PC-9 (cell line): ENCODE results near the gene SPSB3. TPM values are rescaled to one million over a fixed set of nuclear protein-coding genes. Genes with fewer than 3 reads are reported as not detected.

Source experiments
- BruUV-seq: library from RNA; stranded (reverse); fragments of 400-500 nt; replicated peaks from 2 replicates; lab custom pipeline; 2021; lab: Mats Ljungman, UMichigan
- CTCF ChIA-PET: fragments of 300-600 bp; sonication (Branson Sonifier 250); formaldehyde crosslinking; loops from one replicate; lab custom pipeline; 2022; ENCODE audit warnings: antibody characterized with exemption; lab: Charles Lee
- POLR2A ChIA-PET: fragments of 300-600 bp; sonication (Branson Sonifier 250); formaldehyde crosslinking; loops from one replicate; lab custom pipeline; 2022; ENCODE audit warnings: antibody characterized with exemption; ENCODE audit not compliant: unreplicated experiment; lab: Charles Lee
- DNase-seq, 2 experiments: peaks; one replicate each; pipeline versions ENCODE4 v3.0.0 to v3.0.0-alpha.2; 2015 to 2022; ENCODE audit warnings: mixed read lengths in 1 of 2
- H2AFZ ChIP-seq: fragments of 200-600 bp; sonication (generic); 2 replicates; pipeline ENCODE4 v1.8.1; 2017; ENCODE audit warnings: antibody characterized with exemption
- H3F3A ChIP-seq: fragments of 200-600 bp; sonication (generic); 2 replicates; pipeline ENCODE4 v1.8.1; 2017; ENCODE audit warnings: antibody characterized with exemption, mild to moderate bottlenecking, low read depth; ENCODE audit not compliant: insufficient read depth
- H3K27ac ChIP-seq: fragments of 200-600 bp; sonication (generic); 2 replicates; pipeline ENCODE4 v1.6.1; 2016; ENCODE audit warnings: mixed run types
- H3K27me3 ChIP-seq: fragments of 200-600 bp; sonication (generic); 2 replicates; pipeline ENCODE4 v1.6.1; 2016; ENCODE audit warnings: low read depth, mixed run types; ENCODE audit not compliant: insufficient read depth
- H3K36me3 ChIP-seq: fragments of 200-600 bp; sonication (generic); 2 replicates; pipeline ENCODE4 v1.6.1; 2016; ENCODE audit warnings: low read depth, mixed run types
- H3K4me1 ChIP-seq: fragments of 200-600 bp; sonication (generic); replicated peaks from 2 replicates; pipeline ENCODE4 v1.6.1; 2016; ENCODE audit warnings: mixed run types; ENCODE audit not compliant: insufficient read depth
- H3K4me2 ChIP-seq: fragments of 200-600 bp; sonication (generic); 2 replicates; pipeline ENCODE4 v1.6.1; 2017; ENCODE audit warnings: mixed run types
- H3K4me3 ChIP-seq: fragments of 200-600 bp; sonication (generic); 2 replicates; pipeline ENCODE4 v1.6.1; 2016; ENCODE audit warnings: mixed run types
- H3K79me2 ChIP-seq: fragments of 200-600 bp; sonication (generic); 2 replicates; pipeline ENCODE4 v1.6.1; 2017; ENCODE audit warnings: low read depth, mixed run types
- H3K9me2 ChIP-seq: fragments of 200-600 bp; sonication (generic); 2 replicates; pipeline ENCODE4 v1.8.1; 2017; ENCODE audit warnings: mild to moderate bottlenecking; ENCODE audit not compliant: insufficient read depth
- H3K9me3 ChIP-seq: fragments of 200-600 bp; sonication (generic); 2 replicates; pipeline ENCODE4 v1.8.1; 2016; ENCODE audit warnings: low read depth; ENCODE audit not compliant: insufficient read depth
- H4K20me1 ChIP-seq: fragments of 200-600 bp; sonication (generic); 2 replicates; pipeline ENCODE4 v1.8.1; 2017; ENCODE audit not compliant: insufficient read depth
- EZH2 ChIP-seq: fragments of 200-600 bp; sonication (generic); IDR thresholded peaks from 2 replicates; pipeline ENCODE4 v1.8.0; 2017; ENCODE audit warnings: antibody characterized with exemption, low read depth
- intact Hi-C: fragments of 100-400 bp; cut with micrococcal nuclease; formaldehyde crosslinking; loops from one replicate; pipeline ENCODE4 v1.10.0; 2022; ENCODE audit not compliant: unreplicated experiment
- total RNA-seq: library from RNA; stranded (reverse); gene quantifications from 2 replicates; pipeline ENCODE4 v1.2.3, GENCODE V29; 2021
- TF ChIP-seq, protein P1 (sequence below): fragments of 200-600 bp; sonication (generic); conservative IDR thresholded peaks from 2 replicates; pipeline ENCODE4 v1.6.1; 2017; ENCODE audit warnings: mixed run types, antibody characterized with exemption, mild to moderate bottlenecking, moderate library complexity

The SPSB3 gene
- total RNA-seq, 1 experiment from 2014 or later = 58.2 TPM

DNA sequence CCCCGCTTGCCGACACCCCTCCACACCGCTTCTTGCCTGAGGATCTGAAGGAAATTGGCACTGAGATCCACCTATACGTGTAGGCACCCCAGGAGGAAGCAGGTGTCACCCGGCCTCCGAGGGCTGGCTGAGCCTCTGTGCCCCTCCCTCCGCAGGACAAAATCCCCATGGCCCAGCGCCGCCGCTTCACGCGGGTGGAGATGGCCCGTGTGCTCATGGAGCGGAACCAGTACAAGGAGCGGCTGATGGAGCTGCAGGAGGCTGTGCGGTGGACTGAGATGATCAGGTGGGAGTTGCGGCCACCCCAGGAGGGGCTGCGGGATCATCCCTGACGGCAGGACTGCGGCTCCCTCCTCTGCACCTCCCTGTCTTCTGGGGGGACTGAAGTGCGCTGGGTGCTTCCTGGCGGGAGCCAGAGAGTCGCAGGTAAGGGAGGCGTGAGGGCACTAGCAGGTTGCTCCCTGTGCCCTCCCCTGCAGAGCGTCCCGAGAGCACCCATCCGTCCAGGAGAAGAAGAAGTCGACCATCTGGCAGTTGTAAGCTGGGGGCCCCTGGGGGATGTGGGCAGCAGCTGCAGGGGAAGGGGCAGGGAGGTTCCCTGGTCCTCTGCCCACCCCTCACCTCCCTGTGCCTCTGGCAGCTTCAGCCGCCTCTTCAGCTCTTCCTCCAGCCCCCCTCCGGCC lies 20.0 kb downstream of the SPSB3 start:
- H3K4me3 ChIP-seq = no peak overlapping the region
- BruUV-seq = no TSS peak
- H3K4me1 ChIP-seq = no peaks in the 10 kb centered on the region
- TF ChIP-seq, protein P1, sequence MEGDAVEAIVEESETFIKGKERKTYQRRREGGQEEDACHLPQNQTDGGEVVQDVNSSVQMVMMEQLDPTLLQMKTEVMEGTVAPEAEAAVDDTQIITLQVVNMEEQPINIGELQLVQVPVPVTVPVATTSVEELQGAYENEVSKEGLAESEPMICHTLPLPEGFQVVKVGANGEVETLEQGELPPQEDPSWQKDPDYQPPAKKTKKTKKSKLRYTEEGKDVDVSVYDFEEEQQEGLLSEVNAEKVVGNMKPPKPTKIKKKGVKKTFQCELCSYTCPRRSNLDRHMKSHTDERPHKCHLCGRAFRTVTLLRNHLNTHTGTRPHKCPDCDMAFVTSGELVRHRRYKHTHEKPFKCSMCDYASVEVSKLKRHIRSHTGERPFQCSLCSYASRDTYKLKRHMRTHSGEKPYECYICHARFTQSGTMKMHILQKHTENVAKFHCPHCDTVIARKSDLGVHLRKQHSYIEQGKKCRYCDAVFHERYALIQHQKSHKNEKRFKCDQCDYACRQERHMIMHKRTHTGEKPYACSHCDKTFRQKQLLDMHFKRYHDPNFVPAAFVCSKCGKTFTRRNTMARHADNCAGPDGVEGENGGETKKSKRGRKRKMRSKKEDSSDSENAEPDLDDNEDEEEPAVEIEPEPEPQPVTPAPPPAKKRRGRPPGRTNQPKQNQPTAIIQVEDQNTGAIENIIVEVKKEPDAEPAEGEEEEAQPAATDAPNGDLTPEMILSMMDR = no peak
- no peak for TF ChIP-seq EZH2
- no peaks in the 10 kb centered on the region for H3K27me3 ChIP-seq
- ChIA-PET CTCF (no interaction called here), POLR2A (no interaction called here)
- no peaks in the 10 kb centered on the region for H3K9me2 ChIP-seq
- intact Hi-C loops = no loop called here
- DNase-seq = no peak
- no peak overlapping the region for H3K27ac ChIP-seq
- no peaks in the 10 kb centered on the region for H3K9me3 ChIP-seq
- H2AFZ ChIP-seq = no peak overlapping the region
- no peak overlapping the region for H3K4me2 ChIP-seq
- no peaks in the 10 kb centered on the region for H3K79me2 ChIP-seq
- H4K20me1 ChIP-seq = no peaks in the 10 kb centered on the region
- H3K36me3 ChIP-seq = no peaks in the 10 kb centered on the region
- no peaks in the 10 kb centered on the region for H3F3A ChIP-seq

DNA sequence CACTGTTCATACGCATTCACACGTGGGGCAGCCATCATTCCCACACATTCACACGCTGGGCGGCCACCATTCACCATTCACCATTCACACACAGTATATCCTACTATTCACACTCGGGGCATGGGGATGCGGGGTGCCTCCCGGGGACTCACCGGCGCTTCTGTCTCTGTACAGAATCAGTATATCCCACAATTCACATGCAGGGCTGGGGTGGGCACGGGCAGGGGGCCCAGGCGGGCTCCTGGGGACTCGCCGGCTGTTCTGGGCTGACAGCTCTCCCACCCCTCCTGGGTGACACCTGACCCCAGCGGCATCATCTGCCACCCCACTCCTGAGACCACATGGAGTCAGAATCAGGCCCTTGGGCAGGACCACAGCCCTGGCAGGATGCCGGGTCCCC lies 20.6 kb downstream of the SPSB3 start:
- Histone ChIP-seq H2AFZ (no peak overlapping the region), H3K27ac (no peak overlapping the region), H3K36me3 (no peaks in the 10 kb centered on the region; the same call in 1 of the 2 replicates), H3K9me3 (no peaks in the 10 kb centered on the region), H3K27me3 (no peaks in the 10 kb centered on the region), H3K79me2 (no peaks in the 10 kb centered on the region), H3F3A (no peaks in the 10 kb centered on the region), H3K9me2 (no peaks in the 10 kb centered on the region), H3K4me2 (no peak overlapping the region), H3K4me1 (no peaks in the 10 kb centered on the region), H3K4me3 (no peak overlapping the region), H4K20me1 (no peaks in the 10 kb centered on the region)
- ChIA-PET CTCF (no interaction called here), POLR2A (no interaction called here)
- no TSS peak for BruUV-seq
- intact Hi-C loops = no loop called here
- DNase-seq = no peak
- TF ChIP-seq, protein P1 = no peak
- TF ChIP-seq EZH2 = no peak

DNA sequence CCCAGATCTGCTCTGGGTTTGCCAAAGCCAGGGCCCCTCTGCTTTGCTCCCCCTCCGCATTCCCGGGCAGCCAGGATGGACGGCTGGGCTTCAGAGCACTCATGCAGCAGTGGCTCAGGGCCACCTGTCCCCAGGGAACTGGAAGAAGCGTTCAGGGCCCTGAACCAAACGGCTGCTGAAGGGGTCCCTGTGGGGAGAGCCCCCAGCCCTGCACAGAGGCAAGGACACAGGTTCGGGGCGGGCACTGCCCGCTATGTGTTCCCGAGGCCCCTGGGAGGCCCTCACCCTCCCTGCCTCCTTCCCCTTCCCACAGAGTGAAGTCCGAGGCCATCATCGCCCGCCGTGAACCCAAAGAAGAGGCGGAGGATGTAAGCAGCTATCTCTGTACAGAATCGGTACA lies 21.5 kb downstream of the SPSB3 start:
- Histone ChIP-seq H3K27me3 (no peaks in the 10 kb centered on the region), H3F3A (no peaks in the 10 kb centered on the region; the same call in 1 of the 2 replicates), H3K4me1 (no peaks in the 10 kb centered on the region), H3K4me3 (no peak overlapping the region), H3K36me3 (no peaks in the 10 kb centered on the region; the same call in 1 of the 2 replicates), H3K9me3 (no peaks in the 10 kb centered on the region), H3K79me2 (no peaks in the 10 kb centered on the region), H3K9me2 (no peaks in the 10 kb centered on the region), H3K4me2 (no peak overlapping the region), H4K20me1 (no peaks in the 10 kb centered on the region), H3K27ac (no peak overlapping the region), H2AFZ (no peak overlapping the region)
- CTCF ChIA-PET = no interaction called here
- intact Hi-C loops = no loop called here
- no peak for TF ChIP-seq EZH2
- TF ChIP-seq, protein P1 = no peak
- BruUV-seq = no TSS peak
- POLR2A ChIA-PET = no interaction called here
- no peak for DNase-seq
